Measurements from ENCODE around the gene HHIPL1.

HHIPL1 gene

DNA sequence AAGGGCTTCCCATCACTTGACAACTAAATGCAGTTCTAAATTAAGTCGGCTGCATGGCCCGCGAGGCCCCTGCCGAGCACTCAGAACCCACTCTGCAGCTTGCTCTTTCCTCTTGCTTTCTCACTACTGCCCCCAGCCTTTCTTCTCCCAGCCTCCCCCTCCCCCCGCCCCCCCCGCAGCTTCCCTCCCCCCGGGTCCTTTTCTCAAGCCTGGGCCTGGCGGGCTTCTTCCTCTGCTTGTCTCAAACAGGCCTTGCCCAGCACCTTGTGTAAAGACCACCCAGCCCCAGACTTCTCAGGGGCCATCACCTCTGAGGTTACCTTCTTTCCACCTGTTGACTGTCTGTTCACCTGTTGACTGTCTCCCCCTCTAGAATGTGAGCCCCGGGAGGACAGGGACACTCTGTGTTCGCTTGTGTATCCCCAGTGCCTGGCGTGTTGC lies 40.2 kb downstream of the HHIPL1 start:
- TF ChIP-seq, protein P1, sequence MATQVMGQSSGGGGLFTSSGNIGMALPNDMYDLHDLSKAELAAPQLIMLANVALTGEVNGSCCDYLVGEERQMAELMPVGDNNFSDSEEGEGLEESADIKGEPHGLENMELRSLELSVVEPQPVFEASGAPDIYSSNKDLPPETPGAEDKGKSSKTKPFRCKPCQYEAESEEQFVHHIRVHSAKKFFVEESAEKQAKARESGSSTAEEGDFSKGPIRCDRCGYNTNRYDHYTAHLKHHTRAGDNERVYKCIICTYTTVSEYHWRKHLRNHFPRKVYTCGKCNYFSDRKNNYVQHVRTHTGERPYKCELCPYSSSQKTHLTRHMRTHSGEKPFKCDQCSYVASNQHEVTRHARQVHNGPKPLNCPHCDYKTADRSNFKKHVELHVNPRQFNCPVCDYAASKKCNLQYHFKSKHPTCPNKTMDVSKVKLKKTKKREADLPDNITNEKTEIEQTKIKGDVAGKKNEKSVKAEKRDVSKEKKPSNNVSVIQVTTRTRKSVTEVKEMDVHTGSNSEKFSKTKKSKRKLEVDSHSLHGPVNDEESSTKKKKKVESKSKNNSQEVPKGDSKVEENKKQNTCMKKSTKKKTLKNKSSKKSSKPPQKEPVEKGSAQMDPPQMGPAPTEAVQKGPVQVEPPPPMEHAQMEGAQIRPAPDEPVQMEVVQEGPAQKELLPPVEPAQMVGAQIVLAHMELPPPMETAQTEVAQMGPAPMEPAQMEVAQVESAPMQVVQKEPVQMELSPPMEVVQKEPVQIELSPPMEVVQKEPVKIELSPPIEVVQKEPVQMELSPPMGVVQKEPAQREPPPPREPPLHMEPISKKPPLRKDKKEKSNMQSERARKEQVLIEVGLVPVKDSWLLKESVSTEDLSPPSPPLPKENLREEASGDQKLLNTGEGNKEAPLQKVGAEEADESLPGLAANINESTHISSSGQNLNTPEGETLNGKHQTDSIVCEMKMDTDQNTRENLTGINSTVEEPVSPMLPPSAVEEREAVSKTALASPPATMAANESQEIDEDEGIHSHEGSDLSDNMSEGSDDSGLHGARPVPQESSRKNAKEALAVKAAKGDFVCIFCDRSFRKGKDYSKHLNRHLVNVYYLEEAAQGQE (IDR thresholded peaks at IDR 0.05; ENCODE audit: insufficient replicate concordance, low read depth) = no peak
- TF ChIP-seq, protein P2, sequence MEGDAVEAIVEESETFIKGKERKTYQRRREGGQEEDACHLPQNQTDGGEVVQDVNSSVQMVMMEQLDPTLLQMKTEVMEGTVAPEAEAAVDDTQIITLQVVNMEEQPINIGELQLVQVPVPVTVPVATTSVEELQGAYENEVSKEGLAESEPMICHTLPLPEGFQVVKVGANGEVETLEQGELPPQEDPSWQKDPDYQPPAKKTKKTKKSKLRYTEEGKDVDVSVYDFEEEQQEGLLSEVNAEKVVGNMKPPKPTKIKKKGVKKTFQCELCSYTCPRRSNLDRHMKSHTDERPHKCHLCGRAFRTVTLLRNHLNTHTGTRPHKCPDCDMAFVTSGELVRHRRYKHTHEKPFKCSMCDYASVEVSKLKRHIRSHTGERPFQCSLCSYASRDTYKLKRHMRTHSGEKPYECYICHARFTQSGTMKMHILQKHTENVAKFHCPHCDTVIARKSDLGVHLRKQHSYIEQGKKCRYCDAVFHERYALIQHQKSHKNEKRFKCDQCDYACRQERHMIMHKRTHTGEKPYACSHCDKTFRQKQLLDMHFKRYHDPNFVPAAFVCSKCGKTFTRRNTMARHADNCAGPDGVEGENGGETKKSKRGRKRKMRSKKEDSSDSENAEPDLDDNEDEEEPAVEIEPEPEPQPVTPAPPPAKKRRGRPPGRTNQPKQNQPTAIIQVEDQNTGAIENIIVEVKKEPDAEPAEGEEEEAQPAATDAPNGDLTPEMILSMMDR (IDR thresholded peaks at IDR 0.05; ENCODE audit: insufficient read depth, low read length) = no peak
- TF ChIP-seq SPI1 (IDR thresholded peaks at IDR 0.05; ENCODE audit: borderline replicate concordance, low read depth) (no peak), POLR2AphosphoS5 (IDR thresholded peaks at IDR 0.05; ENCODE audit: low read depth) (no peak), GABPA (IDR thresholded peaks at IDR 0.05; ENCODE audit: low read depth) (no peak)
- no peak overlapping the region for H3K27ac ChIP-seq (replicated peaks)
- DNase-seq (ENCODE audit: low read depth in 1 of 2, low spot score in 1 of 2) = no peak
- peaks cover 13% of the 10 kb centered on the region for H3K27me3 ChIP-seq (ENCODE audit: insufficient read depth, poor library complexity, severe bottlenecking)
- no peak overlapping the region for H3K4me3 ChIP-seq (replicated peaks; ENCODE audit: insufficient read depth, low read length)

DNA sequence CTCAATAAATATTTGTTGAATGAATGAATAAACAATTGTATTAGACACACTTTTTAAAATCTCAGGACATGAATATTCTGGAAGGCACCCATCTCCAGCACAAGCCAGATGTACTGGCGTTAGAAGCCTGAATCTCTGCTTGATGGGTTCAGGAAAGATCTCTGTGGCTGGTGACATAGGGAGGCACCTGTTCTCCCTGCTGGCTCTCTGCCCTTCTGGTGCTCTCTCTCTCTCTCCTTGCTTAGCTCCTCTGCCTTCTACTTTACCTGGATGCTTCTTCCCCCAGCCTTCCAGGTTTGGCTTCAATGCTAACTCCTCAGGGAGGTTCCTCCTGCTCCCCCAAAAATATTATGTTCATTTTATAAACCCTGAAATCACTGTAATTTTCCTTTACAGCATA lies 40.7 kb downstream of the HHIPL1 start:
- no peak for DNase-seq (ENCODE audit: low read depth in 1 of 2, low spot score in 1 of 2)
- TF ChIP-seq, protein P2 (IDR thresholded peaks at IDR 0.05; ENCODE audit: insufficient read depth, low read length) = no peak
- TF ChIP-seq GABPA (IDR thresholded peaks at IDR 0.05; ENCODE audit: low read depth) (no peak), SPI1 (IDR thresholded peaks at IDR 0.05; ENCODE audit: borderline replicate concordance, low read depth) (no peak), POLR2AphosphoS5 (IDR thresholded peaks at IDR 0.05; ENCODE audit: low read depth) (no peak)
- TF ChIP-seq, protein P1 (IDR thresholded peaks at IDR 0.05; ENCODE audit: insufficient replicate concordance, low read depth) = no peak
- Histone ChIP-seq H3K4me3 (replicated peaks; ENCODE audit: insufficient read depth, low read length) (no peak overlapping the region), H3K27ac (replicated peaks) (no peak overlapping the region), H3K27me3 (ENCODE audit: insufficient read depth, poor library complexity, severe bottlenecking) (peaks cover 16% of the 10 kb centered on the region)

DNA sequence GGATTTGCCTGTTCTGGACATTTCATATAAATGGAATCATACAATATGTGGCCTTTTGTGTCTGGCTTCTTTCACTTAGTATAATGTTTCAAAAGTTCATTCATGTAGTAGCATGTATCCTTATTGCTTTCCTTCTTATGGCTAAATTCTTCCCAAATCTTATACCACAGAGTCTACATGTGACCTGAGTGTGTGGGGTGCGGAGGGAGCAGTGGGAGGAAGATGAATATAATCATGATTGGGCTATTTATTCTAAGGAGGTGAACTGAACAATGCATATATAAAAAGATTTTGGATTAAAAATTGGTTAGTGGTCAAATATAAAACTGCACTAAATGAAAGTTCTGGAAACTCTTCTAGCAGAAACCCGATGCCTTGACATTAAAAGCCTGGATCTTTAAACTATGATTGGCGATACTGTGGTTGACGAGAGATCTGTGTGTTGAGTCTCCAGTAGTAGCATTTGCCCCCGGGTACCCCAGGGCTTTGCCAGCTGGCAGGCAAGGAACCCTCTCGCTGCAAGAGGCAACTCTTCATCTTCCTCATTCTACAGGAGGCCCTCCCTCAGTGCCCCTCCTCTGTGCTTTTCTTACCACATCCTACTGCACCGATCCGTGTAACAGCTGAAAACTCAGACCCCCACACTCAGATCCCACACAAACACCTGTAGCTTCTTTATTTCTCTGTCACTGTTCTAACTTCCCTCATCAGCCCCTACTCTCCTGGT lies 41.8 kb downstream of the HHIPL1 start:
- DNase-seq (ENCODE audit: low read depth in 1 of 2, low spot score in 1 of 2) = no peak
- H3K4me3 ChIP-seq (replicated peaks; ENCODE audit: insufficient read depth, low read length) = no peak overlapping the region
- no peak for TF ChIP-seq POLR2AphosphoS5 (IDR thresholded peaks at IDR 0.05; ENCODE audit: low read depth)
- peaks cover 16% of the 10 kb centered on the region for H3K27me3 ChIP-seq (ENCODE audit: insufficient read depth, poor library complexity, severe bottlenecking)
- H3K27ac ChIP-seq (replicated peaks) = no peak overlapping the region

DNA sequence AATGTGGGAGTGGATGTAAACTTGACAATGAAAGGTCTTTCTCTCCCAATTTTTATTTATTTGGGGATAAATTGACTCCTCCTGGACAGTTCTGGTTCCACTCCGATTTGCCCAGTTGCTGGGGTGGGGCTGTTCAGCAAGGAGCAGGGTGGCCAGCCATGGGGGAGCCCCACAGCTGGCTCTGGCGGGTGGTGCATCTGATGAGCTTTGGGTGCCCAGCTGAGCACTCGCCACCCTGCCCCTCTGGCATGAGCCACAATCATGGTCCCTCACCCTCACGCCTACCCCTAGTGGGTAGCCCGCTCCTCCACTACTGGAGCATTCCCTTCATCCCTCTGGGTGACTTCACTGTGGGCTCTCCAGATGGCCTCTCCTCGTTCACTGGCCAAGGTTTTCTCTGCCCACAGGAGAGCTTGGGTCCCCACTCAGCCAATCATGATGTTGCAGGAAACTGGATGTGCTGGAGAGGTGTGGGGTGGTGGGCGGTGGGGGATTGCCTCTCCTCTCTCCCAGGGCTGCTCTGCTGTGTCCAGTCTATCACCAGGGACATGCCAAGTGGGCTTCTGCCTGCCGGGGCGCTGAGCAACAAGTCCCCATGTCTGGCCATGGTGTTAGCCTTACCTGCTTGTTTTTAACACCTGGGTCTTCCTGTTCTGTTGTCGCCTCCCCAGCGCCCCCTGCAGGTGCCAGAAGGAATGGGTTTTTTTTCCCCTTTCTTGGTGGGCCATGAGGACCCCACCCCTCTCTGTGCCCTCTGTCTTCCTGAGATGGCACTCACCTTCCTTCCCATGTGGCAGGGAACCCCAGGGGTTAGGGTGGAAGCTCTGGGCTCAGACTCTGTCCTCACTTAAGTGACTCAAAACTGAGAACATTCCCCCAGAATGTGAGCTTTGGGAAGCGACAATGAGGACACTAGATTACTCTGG lies 42.6 kb downstream of the HHIPL1 start:
- Histone ChIP-seq H3K27me3 (ENCODE audit: insufficient read depth, poor library complexity, severe bottlenecking) (peaks cover 16% of the 10 kb centered on the region), H3K4me3 (replicated peaks; ENCODE audit: insufficient read depth, low read length) (no peak overlapping the region), H3K27ac (replicated peaks) (no peak overlapping the region)
- DNase-seq (ENCODE audit: low read depth in 1 of 2, low spot score in 1 of 2) = no peak
- TF ChIP-seq GABPA (IDR thresholded peaks at IDR 0.05; ENCODE audit: low read depth) (no peak), SPI1 (IDR thresholded peaks at IDR 0.05; ENCODE audit: borderline replicate concordance, low read depth) (no peak), POLR2AphosphoS5 (IDR thresholded peaks at IDR 0.05; ENCODE audit: low read depth) (no peak)
- TF ChIP-seq, protein P2 (IDR thresholded peaks at IDR 0.05; ENCODE audit: insufficient read depth, low read length) = no peak
- TF ChIP-seq, protein P1 (IDR thresholded peaks at IDR 0.05; ENCODE audit: insufficient replicate concordance, low read depth) = no peak
